Astrocyte of the cerebellum (primary cell): Measurements from ENCODE around the gene CCL3.
"Not testable (repeated sequence)": the region's sequence is repeated elsewhere in the genome, so short reads cannot be mapped to it uniquely, and the experiment has no call there.

Experiments used
- DNase-seq: peaks from one replicate; pipeline ENCODE4 v3.0.0-alpha.2; 2011; ENCODE audit warnings: low read depth
- H3K4me3 ChIP-seq: 2 replicates; pipeline ENCODE4 v1.5.1; 2011; ENCODE audit warnings: mild to moderate bottlenecking, low read depth, low read length, moderate library complexity
- CTCF ChIP-seq: IDR thresholded peaks from 2 replicates; pipeline ENCODE4 v1.5.1; 2012; ENCODE audit warnings: low read length, low read depth, moderate library complexity, mild to moderate bottlenecking; ENCODE audit errors: missing control alignments
- in situ Hi-C: cut with HindIII; loops from 2 replicates; pipeline ENCODE4 v1.10.0; 2017; ENCODE audit warnings: low sequenced_read_pairs

The CCL3 gene

GRCh38 chr17:36127199-36127893, 37.4 kb upstream of the CCL3 start:
- DNase-seq = no peak
- H3K4me3 ChIP-seq = no peak overlapping the region
- no peak for TF ChIP-seq CTCF
- in situ Hi-C loops = no loop called here

GRCh38 chr17:36124879-36125824, 35.2 kb upstream of the CCL3 start:
- in situ Hi-C loops = loop anchor here (25.0 kb wide), 2 partner anchors 87 to 138 kb away; partner anchors contain the start of genes CCL14, CCL16 and CCL4L2
- no peak for DNase-seq
- H3K4me3 ChIP-seq = no peak overlapping the region
- TF ChIP-seq CTCF = no peak

GRCh38 chr17:36123431-36123830, 33.5 kb upstream of the CCL3 start:
- no peak for TF ChIP-seq CTCF
- in situ Hi-C loops = loop anchor here (25.0 kb wide), 2 partner anchors 89 to 136 kb away; partner anchors contain the start of genes CCL14, CCL16 and CCL4L2
- no peak for DNase-seq
- H3K4me3 ChIP-seq = no peak overlapping the region

- not testable (repeated sequence) for H3K4me3 ChIP-seq, DNase-seq
- in situ Hi-C loops = loop anchor here (25.0 kb wide), 2 partner anchors 91 to 134 kb away; partner anchors contain the start of genes CCL14, CCL16 and CCL4L2
Measured at GRCh38 chr17:36121099-36121498, 31.2 kb upstream of the CCL3 start.

- H3K4me3 ChIP-seq = no peak overlapping the region
- DNase-seq = peak; percentile 24
- in situ Hi-C loops = loop anchor here (25.0 kb wide), 2 partner anchors 92 to 133 kb away; partner anchors contain the start of genes CCL14, CCL16 and CCL4L2
- no peak for TF ChIP-seq CTCF
Measured at GRCh38 chr17:36120221-36120620, 30.3 kb upstream of the CCL3 start.

GRCh38 chr17:36118477-36119353, 28.8 kb upstream of the CCL3 start:
- no peak overlapping the region for H3K4me3 ChIP-seq
- no peak for TF ChIP-seq CTCF
- in situ Hi-C loops = loop anchor here (25.0 kb wide), 2 partner anchors 94 to 131 kb away; partner anchors contain the start of genes CCL14, CCL16 and CCL4L2
- no peak for DNase-seq
